Prostate gland (tissue), 2 donors: ENCODE measurements around the gene FIGNL2. TPM values are rescaled to one million over a fixed set of nuclear protein-coding genes. Genes with fewer than 3 reads are reported as not detected.
"Not testable (repeated sequence)": the region's sequence is repeated elsewhere in the genome, so short reads cannot be mapped to it uniquely, and the experiment has no call there.

ENCODE experiments used
- DNase-seq: peaks from one replicate; pipeline ENCODE4 v3.0.0-alpha.2; 2019; ENCODE audit warnings: low spot score
- H3K27ac ChIP-seq, 2 donors: fragments of 200-600 bp; sonication (generic); 2 replicates each; pipeline ENCODE4 v1.5.1; 2017 to 2019
- H3K27me3 ChIP-seq: fragments of 200-600 bp; sonication (generic); replicated peaks from 2 replicates; pipeline ENCODE4 v1.5.1; 2019; ENCODE audit not compliant: insufficient read depth
- H3K36me3 ChIP-seq, 2 donors: fragments of 200-600 bp; sonication (generic); 1 replicate in 1 of 2; 2 replicates in 1 of 2; pipeline versions ENCODE4 v1.5.1 to v1.8.1; 2017 to 2019
- H3K4me1 ChIP-seq: fragments of 200-600 bp; sonication (generic); replicated peaks from 2 replicates; pipeline ENCODE4 v1.5.1; 2019
- H3K4me3 ChIP-seq, 2 donors: fragments of 200-600 bp; sonication (generic); 2 replicates each; pipeline ENCODE4 v1.5.1; 2017 to 2019
- H3K9me3 ChIP-seq: fragments of 200-600 bp; sonication (generic); 2 replicates; pipeline ENCODE4 v1.5.1; 2017
- CTCF ChIP-seq, 4 experiments: fragments of 200-600 bp in 2 of 4; fragments of 450-650 bp in 2 of 4; sonication (generic) in 2 of 4; IDR thresholded peaks; 1 replicate in 3 of 4; 2 replicates in 1 of 4; pipeline ENCODE4 v1.5.1; 2016 to 2019; ENCODE audit warnings: antibody characterized with exemption in 4 of 4, mild to moderate bottlenecking in 2 of 4, moderate library complexity in 2 of 4
- POLR2A ChIP-seq: fragments of 450-650 bp; IDR thresholded peaks from one replicate; pipeline ENCODE4 v1.6.1; 2016; ENCODE audit warnings: antibody characterized with exemption, mild to moderate bottlenecking
- POLR2AphosphoS5 ChIP-seq: sonication (generic); formaldehyde crosslinking; IDR thresholded peaks from one replicate; pipeline ENCODE4 v1.6.1; 2017; ENCODE audit warnings: antibody characterized with exemption
- WGBS: methylation state at CpG from one replicate; pipeline ENCODE4 v1.1.5; 2018; 5-methylcytosine and 5-hydroxymethylcytosine counted together
- intact Hi-C: fragments of 100-400 bp; cut with DNase I; formaldehyde crosslinking; loops from one replicate; pipeline ENCODE4 v1.14.2; 2022
- total RNA-seq, 2 donors: library from RNA; depleted of rRNA; stranded (reverse); fragments of >200 nt; gene quantifications; one replicate each; pipeline ENCODE4 v1.1.0, GENCODE V29; 2016

Gene FIGNL2
- total RNA-seq, 2 donors from 2014 or later = 0.46 to 1.4 TPM

- intact Hi-C loops = no loop called here
- Histone ChIP-seq H3K4me3 (no peak overlapping the region), H3K27ac (no peak overlapping the region), H3K27me3 (peaks cover 3% of the 10 kb centered on the region), H3K4me1 (no peaks in the 10 kb centered on the region), H3K9me3 (no peaks in the 10 kb centered on the region), H3K36me3 (no peaks in the 10 kb centered on the region)
- TF ChIP-seq POLR2A (no peak), POLR2AphosphoS5 (no peak), CTCF (IDR thresholded peaks at IDR 0.05) (no peak)
- WGBS = 62% methylated on average over 13 of the region's 13 CpGs
- no peak for DNase-seq
Measured at GRCh38 chr12:51836041-51836826, 12.3 kb downstream of the FIGNL2 start.

- WGBS = 80% methylated on average over 11 of the region's 11 CpGs
- Histone ChIP-seq H3K4me3 (no peak overlapping the region), H3K27ac (no peak overlapping the region), H3K27me3 (peaks cover 3% of the 10 kb centered on the region), H3K36me3 (no peaks in the 10 kb centered on the region), H3K4me1 (no peaks in the 10 kb centered on the region), H3K9me3 (no peaks in the 10 kb centered on the region)
- TF ChIP-seq POLR2AphosphoS5 (no peak), POLR2A (no peak), CTCF (IDR thresholded peaks at IDR 0.05) (no peak)
- no peak for DNase-seq
- intact Hi-C loops = no loop called here
Measured at GRCh38 chr12:51834411-51834810, 14.1 kb downstream of the FIGNL2 start.

GRCh38 chr12:51833448-51834227 is 14.9 kb downstream of the FIGNL2 start:
- no peak for DNase-seq
- H3K4me3 ChIP-seq = no peak overlapping the region
- H3K9me3 ChIP-seq = no peaks in the 10 kb centered on the region
- TF ChIP-seq CTCF (IDR thresholded peaks at IDR 0.05) = no peak
- TF ChIP-seq POLR2AphosphoS5 = no peak
- no peak for TF ChIP-seq POLR2A
- H3K36me3 ChIP-seq = no peaks in the 10 kb centered on the region
- H3K4me1 ChIP-seq = no peaks in the 10 kb centered on the region
- H3K27me3 ChIP-seq = peaks cover 3% of the 10 kb centered on the region
- no peak overlapping the region for H3K27ac ChIP-seq
- 77% methylated on average over 12 of the region's 12 CpGs for WGBS
- intact Hi-C loops = no loop called here

GRCh38 chr12:51832354-51833107 is 16.0 kb downstream of the FIGNL2 start:
- H3K27me3 ChIP-seq = peaks cover 3% of the 10 kb centered on the region
- DNase-seq = no peak
- no peak overlapping the region for H3K27ac ChIP-seq
- intact Hi-C loops = no loop called here
- H3K36me3 ChIP-seq = no peaks in the 10 kb centered on the region
- no peaks in the 10 kb centered on the region for H3K4me1 ChIP-seq
- 46% methylated on average over 10 of the region's 10 CpGs for WGBS
- H3K9me3 ChIP-seq = no peaks in the 10 kb centered on the region
- no peak for TF ChIP-seq POLR2AphosphoS5
- no peak overlapping the region for H3K4me3 ChIP-seq

GRCh38 chr12:51831817-51832216 is 16.7 kb downstream of the FIGNL2 start:
- 75% methylated on average over 5 of the region's 5 CpGs for WGBS
- intact Hi-C loops = not testable (repeated sequence)

More at GRCh38 chr12:51831817-51832216, 16.7 kb downstream of the FIGNL2 start:
- not testable (repeated sequence) for H3K9me3 ChIP-seq, H3K4me3 ChIP-seq, H3K36me3 ChIP-seq, DNase-seq, H3K27ac ChIP-seq, H3K4me1 ChIP-seq, H3K27me3 ChIP-seq
